Uterine smooth muscle cell (primary cell): ENCODE measurements around the gene DAZAP2. TPM values are rescaled to one million over a fixed set of nuclear protein-coding genes. Genes with fewer than 3 reads are reported as not detected.

Experiments
- total RNA-seq: library from RNA; depleted of rRNA; stranded (reverse); fragments of >200 nt; gene quantifications from 2 replicates; pipeline ENCODE4 v1.2.3, GENCODE V29; 2014

DAZAP2 gene
- total RNA-seq = 38.4 and 43.6 TPM in 2 replicates

DNA sequence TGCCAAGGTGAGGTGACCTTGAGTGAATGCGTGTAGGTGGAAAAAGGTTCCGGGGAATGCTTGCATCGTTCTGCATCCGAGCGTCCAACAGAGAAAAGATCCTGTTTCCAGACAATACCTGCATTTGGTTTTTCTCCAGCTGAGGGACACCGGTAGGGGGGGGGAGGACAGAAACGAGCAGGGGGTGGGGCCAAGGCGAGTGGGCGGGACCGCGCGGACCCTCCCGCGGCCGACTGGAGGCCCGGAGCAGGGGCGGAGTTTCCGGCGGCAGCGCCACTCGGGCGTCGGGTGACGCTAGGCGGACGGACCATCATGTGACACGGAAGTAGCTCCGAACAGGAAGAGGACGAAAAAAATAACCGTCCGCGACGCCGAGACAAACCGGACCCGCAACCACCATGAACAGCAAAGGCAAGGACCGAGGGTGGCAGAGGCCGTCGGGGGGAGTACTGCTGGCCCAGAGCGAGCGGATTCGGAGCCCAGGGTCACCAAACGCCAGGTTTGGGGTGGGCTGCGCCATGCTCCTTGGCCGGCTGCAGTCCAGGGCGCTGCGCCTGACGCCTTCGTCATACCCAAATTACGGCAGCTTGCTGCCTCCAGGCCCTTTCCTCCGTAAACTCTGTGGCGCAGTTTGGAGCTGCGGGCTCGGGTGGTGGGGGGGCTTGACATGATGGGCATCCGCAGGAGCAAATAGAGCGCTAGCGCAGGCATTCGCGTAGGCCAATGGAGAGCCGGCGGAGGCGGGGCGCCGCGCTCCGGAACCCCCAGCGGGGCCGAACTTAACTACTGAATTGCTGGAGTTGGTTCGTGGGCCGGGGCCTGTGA lies at the start of gene DAZAP2:
Gene DAZAP2 (plus strand): TSS at position 317 of the 825 bp plus-strand sequence. CDS start 82 bp downstream, at position 399.

GRCh38 chr12:51217968-51218606 lies 20.5 kb upstream of the DAZAP2 start, which contains the start of gene POU6F1:
POU6F1 (minus strand) TSS chr12:51218062; CDS start chr12:51206836, 11,226 bp downstream.

DNA sequence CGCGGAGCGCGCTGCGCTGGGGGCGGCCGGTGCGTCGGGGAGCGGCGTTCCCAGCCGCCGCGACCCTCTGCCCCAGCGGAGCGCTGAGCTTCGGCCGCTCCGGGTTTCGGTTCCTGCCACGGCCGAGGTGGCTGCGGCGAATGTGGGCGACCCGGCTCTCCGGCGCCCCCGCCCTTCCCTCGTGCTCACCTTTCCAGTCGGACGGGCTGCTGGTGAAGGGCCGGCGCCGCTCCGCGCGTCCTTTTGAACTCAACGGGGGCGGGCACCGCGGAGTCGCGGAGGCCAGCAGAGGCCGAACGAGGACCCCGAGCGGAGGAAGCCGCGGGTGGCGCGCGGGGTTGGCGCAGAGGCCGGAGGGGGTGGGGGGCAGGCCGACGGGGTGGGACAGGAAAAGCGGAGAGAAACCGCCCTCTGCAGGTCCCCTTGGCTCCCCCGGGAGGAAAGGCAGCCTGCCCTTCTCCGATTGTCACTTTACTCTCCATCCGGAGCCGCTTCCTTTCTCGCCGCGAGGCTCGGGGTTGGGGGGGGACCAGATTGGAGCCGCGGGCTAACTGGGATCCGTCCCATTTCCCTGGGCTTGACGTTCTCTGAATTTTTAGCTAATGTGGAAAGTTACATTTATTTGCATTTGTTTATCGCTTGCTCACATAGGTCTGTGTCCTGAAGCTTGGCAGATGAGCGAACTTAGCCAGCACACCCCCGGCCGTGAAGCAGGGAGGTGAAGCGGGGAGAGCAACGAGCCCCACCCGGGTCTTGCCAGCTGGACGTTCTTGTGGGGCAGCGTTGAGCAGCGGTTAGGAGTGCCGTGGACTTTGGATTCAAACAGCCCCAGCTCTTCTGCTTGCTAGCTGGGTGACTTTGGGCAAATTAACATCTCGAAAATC lies 31.7 kb downstream of the DAZAP2 start, which contains the start of gene SMAGP:
Gene SMAGP (minus strand): TSS at position 349 of the 884 bp plus-strand sequence. CDS start 1,137 bp downstream, outside the sequence.

Other genes starting within 250 kb of the DAZAP2 start
- gene SLC11A2, start 212.4 kb upstream of the DAZAP2 start, total RNA-seq = 50.4 and 71.4 TPM in 2 replicates
- 32.6 and 43.7 TPM in 2 replicates for gene LETMD1, start 190.5 kb upstream of the DAZAP2 start, total RNA-seq
- 15.6 and 19.0 TPM in 2 replicates for gene CSRNP2, start 155.2 kb upstream of the DAZAP2 start, total RNA-seq
- gene TFCP2, start 65.7 kb upstream of the DAZAP2 start, total RNA-seq = 10.1 and 10.4 TPM in 2 replicates
- gene POU6F1, start 20.8 kb upstream of the DAZAP2 start, total RNA-seq = 2.2 and 2.7 TPM in 2 replicates
- gene SMAGP, start 31.6 kb downstream of the DAZAP2 start, total RNA-seq = 10.2 and 13.8 TPM in 2 replicates
- not detected in 2 replicates for gene BIN2, start 85.3 kb downstream of the DAZAP2 start, total RNA-seq
- not detected in 2 replicates for gene CELA1, start 107.9 kb downstream of the DAZAP2 start, total RNA-seq
- 37.9 and 52.3 TPM in 2 replicates for gene GALNT6, start 152.6 kb downstream of the DAZAP2 start, total RNA-seq
- 2.6 and 7.2 TPM in 2 replicates for gene SLC4A8, start 186.0 kb downstream of the DAZAP2 start, total RNA-seq